Stimulated activated CD4-positive, alpha-beta T cell treated with anti-CD3 and anti-CD28 coated beads, Interleukin-1b, Interleukin-23, amount 100 ng/mL, for 4 hours (primary cell): Measurements from ENCODE around the gene USP14.
"Not testable (repeated sequence)": the region's sequence is repeated elsewhere in the genome, so short reads cannot be mapped to it uniquely, and the experiment has no call there.

ENCODE experiments used
- DNase-seq, 2 donors: peaks; one replicate each; pipeline ENCODE4 v3.0.0-alpha.2; 2020; ENCODE audit warnings: low read depth in 2 of 2

The USP14 gene

GRCh38 chr18:158128-159036, at the start of gene USP14:
Gene USP14 (plus strand): TSS chr18:158557. CDS start chr18:158699, 142 bp downstream.
- peak; percentile 97 for DNase-seq

GRCh38 chr18:108665-109063, 49.7 kb upstream of the USP14 start:
- DNase-seq: not testable (repeated sequence)

- not testable (repeated sequence) for DNase-seq
Measured at GRCh38 chr18:109130-109921, 49.0 kb upstream of the USP14 start.

GRCh38 chr18:109922-110261, 48.5 kb upstream of the USP14 start:
- not testable (repeated sequence) for DNase-seq

- peak in 1 of 2 donors; percentile 43 for DNase-seq
Measured at GRCh38 chr18:110351-111201, 47.8 kb upstream of the USP14 start.

- DNase-seq: peak; percentile 56 to 57
Measured at GRCh38 chr18:111306-112014, 46.9 kb upstream of the USP14 start.

- DNase-seq: not testable (repeated sequence)
Measured at GRCh38 chr18:112015-112733, 46.2 kb upstream of the USP14 start.

GRCh38 chr18:120539-121260, 37.7 kb upstream of the USP14 start:
- DNase-seq: not testable (repeated sequence)

GRCh38 chr18:135045-135444, 23.3 kb upstream of the USP14 start:
- DNase-seq: no peak

- peak in 1 of 2 donors; percentile 18 for DNase-seq
Measured at GRCh38 chr18:136433-136832, 21.9 kb upstream of the USP14 start.

- no peak for DNase-seq
Measured at GRCh38 chr18:137327-137726, 21.0 kb upstream of the USP14 start.

GRCh38 chr18:140670-141266, 17.6 kb upstream of the USP14 start:
- DNase-seq: no peak

GRCh38 chr18:142624-143296, 15.6 kb upstream of the USP14 start:
- not testable (repeated sequence) for DNase-seq

- no peak for DNase-seq
Measured at GRCh38 chr18:148841-149240, 9.5 kb upstream of the USP14 start.

GRCh38 chr18:154151-154550, 4.2 kb upstream of the USP14 start:
- DNase-seq: no peak

- DNase-seq: no peak
Measured at GRCh38 chr18:155688-156087, 2.7 kb upstream of the USP14 start.

GRCh38 chr18:156514-157230, 1.7 kb upstream of the USP14 start:
- DNase-seq: no peak

- DNase-seq: no peak
Measured at GRCh38 chr18:159037-159652, 788 bp downstream of the USP14 start.
